Transverse colon (tissue), 4 donors: ENCODE results near the gene SEPTIN5. TPM values are rescaled to one million over a fixed set of nuclear protein-coding genes. Genes with fewer than 3 reads are reported as not detected.

ENCODE experiments used
- DNase-seq: peaks from one replicate; pipeline ENCODE4 v3.0.0-alpha.2; 2019
- H3K27ac ChIP-seq, 4 donors: fragments of 200-600 bp; sonication (generic); 2 replicates each; pipeline ENCODE4 v1.5.1; 2016 to 2018; ENCODE audit warnings: inconsistent platforms in 4 of 4
- H3K27me3 ChIP-seq: fragments of 200-600 bp; sonication (generic); 2 replicates; pipeline ENCODE4 v1.5.1; 2017; ENCODE audit warnings: inconsistent platforms
- H3K36me3 ChIP-seq, 4 donors: fragments of 200-600 bp; sonication (generic); 2 replicates each; pipeline ENCODE4 v1.5.1; 2017 to 2019; ENCODE audit warnings: inconsistent platforms in 4 of 4
- H3K4me1 ChIP-seq, 4 donors: fragments of 200-600 bp; sonication (generic); 2 replicates each; pipeline ENCODE4 v1.5.1; 2017 to 2020; ENCODE audit warnings: inconsistent platforms in 4 of 4
- H3K4me3 ChIP-seq, 4 donors: fragments of 200-600 bp; sonication (generic); 1 replicate in 1 of 4; 2 replicates in 3 of 4; pipeline versions ENCODE4 v1.5.1 to v1.6.1; 2017 to 2019; ENCODE audit warnings: inconsistent platforms in 4 of 4
- H3K9me3 ChIP-seq, 2 donors: fragments of 200-600 bp; sonication (generic); 2 replicates each; pipeline ENCODE4 v1.5.1; 2017 to 2019; ENCODE audit warnings: inconsistent platforms in 2 of 2
- EP300 ChIP-seq: sonication (generic); formaldehyde crosslinking; IDR thresholded peaks from one replicate; pipeline ENCODE4 v1.6.1; 2017; ENCODE audit warnings: antibody characterized with exemption, low read depth
- POLR2A ChIP-seq: fragments of 450-650 bp; IDR thresholded peaks from one replicate; pipeline ENCODE4 v1.6.1; 2016; ENCODE audit warnings: antibody characterized with exemption, mild to moderate bottlenecking, moderate library complexity
- POLR2AphosphoS5 ChIP-seq, 3 donors: sonication (generic); formaldehyde crosslinking; IDR thresholded peaks; one replicate each; pipeline ENCODE4 v1.6.1; 2016; ENCODE audit warnings: antibody characterized with exemption in 3 of 3
- WGBS, 2 donors: methylation state at CpG; one replicate each; pipeline ENCODE4 v1.1.5; 2018; ENCODE audit warnings: low coverage in 1 of 2; 5-methylcytosine and 5-hydroxymethylcytosine counted together
- in situ Hi-C, 4 donors: fragments of 200-750 bp; cut with MboI; loops; one replicate each; pipeline versions ENCODE4 v1.15.0 to v1.15.1; 2017; ENCODE audit warnings: low sequenced_read_pairs in 3 of 4, low pct_ligation_motif_present in 1 of 4, low pct_unique_long_range_greater_than_20kb in 1 of 4
- intact Hi-C: fragments of 100-400 bp; cut with DNase I; formaldehyde crosslinking; loops from one replicate; pipeline ENCODE4 v1.15.1; 2023; ENCODE audit warnings: low total_unique reads
- total RNA-seq, 4 donors: library from RNA; depleted of rRNA; stranded (reverse); fragments of >200 nt; gene quantifications; one replicate each; pipeline ENCODE4 v1.1.0, GENCODE V29; 2016
- TF ChIP-seq, protein P1 (sequence below), 5 experiments: fragments of 200-600 bp in 3 of 5; fragments of 450-650 bp in 2 of 5; sonication (generic) in 3 of 5; IDR thresholded peaks; 1 replicate in 2 of 5; 2 replicates in 3 of 5; pipeline ENCODE4 v1.5.1; 2016 to 2017; ENCODE audit warnings: antibody characterized with exemption in 5 of 5, inconsistent platforms in 3 of 5, mild to moderate bottlenecking in 2 of 5, moderate library complexity in 1 of 5

The SEPTIN5 gene
- total RNA-seq, 4 donors from 2014 or later: 2.5 to 709 (median 5.4) TPM

DNA sequence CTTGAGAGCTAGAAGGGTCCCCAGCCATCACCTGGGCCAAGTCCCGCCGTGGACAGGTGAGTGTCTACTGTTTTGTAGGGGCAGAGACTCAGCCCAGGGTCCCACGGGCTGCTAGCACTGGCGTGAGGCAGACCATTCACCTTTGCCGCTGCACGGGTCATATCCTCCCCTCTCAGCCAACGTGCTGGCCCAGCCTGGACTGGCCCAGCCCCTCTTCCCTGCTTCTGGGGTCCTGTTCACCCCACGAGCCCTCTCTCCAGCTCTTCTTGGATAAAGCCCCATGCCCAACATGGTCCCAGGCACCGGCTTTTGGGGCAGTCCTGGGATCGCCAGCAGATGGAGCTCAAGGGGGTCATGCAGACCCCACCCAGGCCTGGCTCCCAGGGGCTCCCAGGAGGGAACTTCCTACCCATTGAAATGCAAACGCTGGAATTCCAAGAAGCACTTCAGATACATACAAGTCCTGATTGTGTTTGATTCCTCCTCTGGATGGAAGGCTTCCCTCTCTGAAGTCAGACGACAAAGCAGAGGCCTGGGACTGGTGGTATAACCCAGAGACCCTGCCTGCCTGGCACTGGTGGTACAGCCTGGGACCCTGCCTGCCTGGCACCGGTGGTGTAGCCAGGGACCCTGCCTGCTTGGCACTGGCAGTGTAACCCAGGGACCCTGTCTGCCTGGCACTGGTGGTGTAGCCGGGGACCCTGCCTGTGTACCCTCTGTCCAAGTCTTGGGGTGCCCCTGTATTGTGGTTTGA lies 8.9 kb upstream of the SEPTIN5 start:
- 20 to 87% methylated on average over 1 to 12 of the region's 14 CpGs for WGBS, 2 donors
- in situ Hi-C loops: no loop called here

GRCh38 chr22:19706661-19707151 lies 7.6 kb upstream of the SEPTIN5 start:
- intact Hi-C loops: no loop called here
- no peak overlapping the region for H3K27ac ChIP-seq
- no peaks in the 10 kb centered on the region for H3K4me1 ChIP-seq
- H3K9me3 ChIP-seq: no peaks in the 10 kb centered on the region
- in situ Hi-C loops: no loop called here
- no peaks in the 10 kb centered on the region for H3K36me3 ChIP-seq
- peaks cover 13% of the 10 kb centered on the region for H3K27me3 ChIP-seq
- no peak for TF ChIP-seq POLR2AphosphoS5 (IDR thresholded peaks at IDR 0.05)
- no peak for TF ChIP-seq POLR2A
- TF ChIP-seq, protein P1, sequence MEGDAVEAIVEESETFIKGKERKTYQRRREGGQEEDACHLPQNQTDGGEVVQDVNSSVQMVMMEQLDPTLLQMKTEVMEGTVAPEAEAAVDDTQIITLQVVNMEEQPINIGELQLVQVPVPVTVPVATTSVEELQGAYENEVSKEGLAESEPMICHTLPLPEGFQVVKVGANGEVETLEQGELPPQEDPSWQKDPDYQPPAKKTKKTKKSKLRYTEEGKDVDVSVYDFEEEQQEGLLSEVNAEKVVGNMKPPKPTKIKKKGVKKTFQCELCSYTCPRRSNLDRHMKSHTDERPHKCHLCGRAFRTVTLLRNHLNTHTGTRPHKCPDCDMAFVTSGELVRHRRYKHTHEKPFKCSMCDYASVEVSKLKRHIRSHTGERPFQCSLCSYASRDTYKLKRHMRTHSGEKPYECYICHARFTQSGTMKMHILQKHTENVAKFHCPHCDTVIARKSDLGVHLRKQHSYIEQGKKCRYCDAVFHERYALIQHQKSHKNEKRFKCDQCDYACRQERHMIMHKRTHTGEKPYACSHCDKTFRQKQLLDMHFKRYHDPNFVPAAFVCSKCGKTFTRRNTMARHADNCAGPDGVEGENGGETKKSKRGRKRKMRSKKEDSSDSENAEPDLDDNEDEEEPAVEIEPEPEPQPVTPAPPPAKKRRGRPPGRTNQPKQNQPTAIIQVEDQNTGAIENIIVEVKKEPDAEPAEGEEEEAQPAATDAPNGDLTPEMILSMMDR (IDR thresholded peaks at IDR 0.05): no peak
- no peak for TF ChIP-seq EP300
- 73 to 93% methylated on average over 4 to 7 of the region's 7 CpGs for WGBS, 2 donors
- H3K4me3 ChIP-seq: no peak overlapping the region
- DNase-seq: no peak

More for the DNA sequence above, 8.9 kb upstream of the SEPTIN5 start:
- Histone ChIP-seq H3K4me1 (no peaks in the 10 kb centered on the region), H3K27ac (no peak overlapping the region), H3K9me3 (no peaks in the 10 kb centered on the region), H3K27me3 (peaks cover 13% of the 10 kb centered on the region), H3K36me3 (no peaks in the 10 kb centered on the region), H3K4me3 (no peak overlapping the region)
- TF ChIP-seq, protein P1 (IDR thresholded peaks at IDR 0.05): no peak
- TF ChIP-seq POLR2AphosphoS5 (IDR thresholded peaks at IDR 0.05): no peak
- TF ChIP-seq POLR2A: no peak
- TF ChIP-seq EP300: no peak
- no peak for DNase-seq
- intact Hi-C loops: no loop called here

DNA sequence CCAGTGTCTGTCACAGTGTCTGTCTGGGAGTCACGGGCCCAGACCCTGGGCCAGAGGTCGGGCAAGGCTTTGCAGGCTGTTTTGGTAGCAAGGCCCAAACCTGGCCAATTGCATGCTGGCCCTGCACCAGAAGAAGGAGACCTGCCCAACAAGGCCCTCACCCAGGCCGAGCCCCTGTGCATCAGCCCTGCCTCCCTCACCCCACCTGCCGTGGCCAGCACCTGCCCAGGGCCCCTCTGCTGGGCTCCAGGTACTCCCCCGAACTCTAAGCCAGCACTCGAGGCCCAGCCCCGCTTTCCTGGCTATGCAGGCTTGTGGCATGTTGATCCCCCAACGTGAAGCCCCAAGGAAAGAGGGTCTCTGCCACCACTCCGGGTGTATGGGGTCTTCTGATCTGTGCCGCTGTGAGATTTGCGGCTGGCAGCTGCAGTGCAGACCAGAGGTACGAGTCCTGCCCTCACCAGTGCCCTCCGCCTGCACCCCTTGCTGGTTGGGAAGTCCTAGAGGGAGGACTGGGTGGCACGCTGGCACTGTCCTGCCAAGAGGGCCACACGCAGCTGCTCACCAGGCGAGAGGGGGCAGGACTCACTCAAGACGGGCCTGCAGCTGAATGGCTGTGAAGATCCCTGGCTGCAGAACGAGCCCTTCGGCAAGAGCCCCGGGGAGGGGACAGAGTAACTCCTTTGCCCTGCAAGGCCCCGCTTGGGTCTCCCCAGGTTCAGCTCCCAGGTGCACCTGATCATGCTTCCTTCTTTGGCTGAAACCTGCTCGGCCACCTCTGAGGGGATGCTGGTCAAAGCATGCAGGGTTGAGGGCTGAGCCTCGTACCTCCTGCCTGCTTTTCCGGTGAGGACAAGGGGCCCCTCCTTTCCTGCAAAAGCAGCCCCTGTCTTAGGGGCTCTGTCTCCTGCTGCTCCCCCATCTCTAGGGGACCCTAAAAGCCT lies 6.7 kb upstream of the SEPTIN5 start:
- DNase-seq: no peak

More for the DNA sequence above, 6.7 kb upstream of the SEPTIN5 start:
- Histone ChIP-seq H3K27me3 (peaks cover 13% of the 10 kb centered on the region), H3K4me3 (no peak overlapping the region), H3K27ac (no peak overlapping the region), H3K36me3 (no peaks in the 10 kb centered on the region), H3K9me3 (no peaks in the 10 kb centered on the region), H3K4me1 (no peaks in the 10 kb centered on the region)
- 83% methylated on average over 12 of the region's 24 CpGs; no CpG with 5 or more reads in 1 of the 2 donors for WGBS, 2 donors
- TF ChIP-seq POLR2A (no peak), EP300 (no peak), POLR2AphosphoS5 (IDR thresholded peaks at IDR 0.05) (no peak)
- TF ChIP-seq, protein P1 (IDR thresholded peaks at IDR 0.05): no peak
- intact Hi-C loops: no loop called here
- in situ Hi-C loops: no loop called here
